Peyer's patch (tissue), 4 donors: Measurements from ENCODE around the gene ANP32E.

Source experiments
- CTCF ChIP-seq, 6 experiments: fragments of 450-650 bp in 4 of 6; fragments of 200-600 bp in 2 of 6; sonication (generic) in 1 of 6; IDR thresholded peaks; one replicate each; pipeline ENCODE4 v1.5.1; 2017 to 2019; ENCODE audit warnings: antibody characterized with exemption in 6 of 6, mild to moderate bottlenecking in 3 of 6, moderate library complexity in 1 of 6
- POLR2A ChIP-seq, 2 donors: fragments of 450-650 bp; IDR thresholded peaks; one replicate each; pipeline ENCODE4 v1.5.1; 2017; ENCODE audit warnings: antibody characterized with exemption in 2 of 2, mild to moderate bottlenecking in 2 of 2, moderate library complexity in 2 of 2

DNA sequence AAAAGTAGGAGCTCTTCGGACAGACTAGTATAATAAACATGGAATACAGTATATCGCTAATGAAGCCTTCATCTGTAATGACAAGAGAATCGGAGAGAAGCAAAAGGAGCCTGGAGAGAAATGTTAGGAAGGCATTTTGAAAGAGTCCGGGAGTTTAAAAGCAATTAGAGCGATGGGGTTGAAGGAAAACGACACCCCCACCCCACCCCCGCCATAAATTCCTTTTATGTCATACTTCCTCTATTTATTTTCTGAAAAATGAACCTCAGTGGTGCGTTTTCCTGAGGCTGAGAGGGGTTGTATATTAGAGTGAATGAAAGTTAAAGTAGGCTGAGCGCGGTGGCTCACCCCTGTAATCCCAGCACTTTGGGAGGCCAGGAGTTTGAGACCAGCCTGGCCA is 33.5 kb upstream of the ANP32E start:
- TF ChIP-seq CTCF (IDR thresholded peaks at IDR 0.05) (no peak), POLR2A (IDR thresholded peaks at IDR 0.05) (no peak)
